ENCODE data around the gene TTYH3. TPM values are rescaled to one million over a fixed set of nuclear protein-coding genes. Genes with fewer than 3 reads are reported as not detected.

Gene TTYH3
- total and polyA plus RNA-seq, 9 of the 15 experiments (the other 6 are each of a cell fraction or from before 2014, with no cell fraction given) = 0.01 to 5.5 (median 1.1) TPM

DNA sequence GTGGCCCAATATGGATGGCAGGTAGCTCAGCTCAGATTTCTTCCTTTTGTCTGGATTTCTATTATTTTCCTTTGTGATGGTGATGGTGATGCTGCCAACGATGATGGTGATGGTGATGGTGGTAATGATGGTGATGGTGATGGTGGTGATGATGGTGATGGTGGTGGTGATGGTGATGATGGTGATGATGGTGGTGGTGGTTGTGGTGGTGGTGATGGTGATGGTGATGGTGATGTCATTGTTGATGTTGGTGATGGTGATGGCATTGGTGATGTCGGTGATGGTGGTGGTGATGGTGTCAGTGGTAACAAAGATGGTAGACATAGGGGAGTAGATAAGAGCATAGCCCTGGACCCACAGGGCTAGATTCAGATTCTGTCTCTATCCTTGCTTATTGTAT is 25.4 kb downstream of the TTYH3 start (continued):
- TF ChIP-seq, protein P1, sequence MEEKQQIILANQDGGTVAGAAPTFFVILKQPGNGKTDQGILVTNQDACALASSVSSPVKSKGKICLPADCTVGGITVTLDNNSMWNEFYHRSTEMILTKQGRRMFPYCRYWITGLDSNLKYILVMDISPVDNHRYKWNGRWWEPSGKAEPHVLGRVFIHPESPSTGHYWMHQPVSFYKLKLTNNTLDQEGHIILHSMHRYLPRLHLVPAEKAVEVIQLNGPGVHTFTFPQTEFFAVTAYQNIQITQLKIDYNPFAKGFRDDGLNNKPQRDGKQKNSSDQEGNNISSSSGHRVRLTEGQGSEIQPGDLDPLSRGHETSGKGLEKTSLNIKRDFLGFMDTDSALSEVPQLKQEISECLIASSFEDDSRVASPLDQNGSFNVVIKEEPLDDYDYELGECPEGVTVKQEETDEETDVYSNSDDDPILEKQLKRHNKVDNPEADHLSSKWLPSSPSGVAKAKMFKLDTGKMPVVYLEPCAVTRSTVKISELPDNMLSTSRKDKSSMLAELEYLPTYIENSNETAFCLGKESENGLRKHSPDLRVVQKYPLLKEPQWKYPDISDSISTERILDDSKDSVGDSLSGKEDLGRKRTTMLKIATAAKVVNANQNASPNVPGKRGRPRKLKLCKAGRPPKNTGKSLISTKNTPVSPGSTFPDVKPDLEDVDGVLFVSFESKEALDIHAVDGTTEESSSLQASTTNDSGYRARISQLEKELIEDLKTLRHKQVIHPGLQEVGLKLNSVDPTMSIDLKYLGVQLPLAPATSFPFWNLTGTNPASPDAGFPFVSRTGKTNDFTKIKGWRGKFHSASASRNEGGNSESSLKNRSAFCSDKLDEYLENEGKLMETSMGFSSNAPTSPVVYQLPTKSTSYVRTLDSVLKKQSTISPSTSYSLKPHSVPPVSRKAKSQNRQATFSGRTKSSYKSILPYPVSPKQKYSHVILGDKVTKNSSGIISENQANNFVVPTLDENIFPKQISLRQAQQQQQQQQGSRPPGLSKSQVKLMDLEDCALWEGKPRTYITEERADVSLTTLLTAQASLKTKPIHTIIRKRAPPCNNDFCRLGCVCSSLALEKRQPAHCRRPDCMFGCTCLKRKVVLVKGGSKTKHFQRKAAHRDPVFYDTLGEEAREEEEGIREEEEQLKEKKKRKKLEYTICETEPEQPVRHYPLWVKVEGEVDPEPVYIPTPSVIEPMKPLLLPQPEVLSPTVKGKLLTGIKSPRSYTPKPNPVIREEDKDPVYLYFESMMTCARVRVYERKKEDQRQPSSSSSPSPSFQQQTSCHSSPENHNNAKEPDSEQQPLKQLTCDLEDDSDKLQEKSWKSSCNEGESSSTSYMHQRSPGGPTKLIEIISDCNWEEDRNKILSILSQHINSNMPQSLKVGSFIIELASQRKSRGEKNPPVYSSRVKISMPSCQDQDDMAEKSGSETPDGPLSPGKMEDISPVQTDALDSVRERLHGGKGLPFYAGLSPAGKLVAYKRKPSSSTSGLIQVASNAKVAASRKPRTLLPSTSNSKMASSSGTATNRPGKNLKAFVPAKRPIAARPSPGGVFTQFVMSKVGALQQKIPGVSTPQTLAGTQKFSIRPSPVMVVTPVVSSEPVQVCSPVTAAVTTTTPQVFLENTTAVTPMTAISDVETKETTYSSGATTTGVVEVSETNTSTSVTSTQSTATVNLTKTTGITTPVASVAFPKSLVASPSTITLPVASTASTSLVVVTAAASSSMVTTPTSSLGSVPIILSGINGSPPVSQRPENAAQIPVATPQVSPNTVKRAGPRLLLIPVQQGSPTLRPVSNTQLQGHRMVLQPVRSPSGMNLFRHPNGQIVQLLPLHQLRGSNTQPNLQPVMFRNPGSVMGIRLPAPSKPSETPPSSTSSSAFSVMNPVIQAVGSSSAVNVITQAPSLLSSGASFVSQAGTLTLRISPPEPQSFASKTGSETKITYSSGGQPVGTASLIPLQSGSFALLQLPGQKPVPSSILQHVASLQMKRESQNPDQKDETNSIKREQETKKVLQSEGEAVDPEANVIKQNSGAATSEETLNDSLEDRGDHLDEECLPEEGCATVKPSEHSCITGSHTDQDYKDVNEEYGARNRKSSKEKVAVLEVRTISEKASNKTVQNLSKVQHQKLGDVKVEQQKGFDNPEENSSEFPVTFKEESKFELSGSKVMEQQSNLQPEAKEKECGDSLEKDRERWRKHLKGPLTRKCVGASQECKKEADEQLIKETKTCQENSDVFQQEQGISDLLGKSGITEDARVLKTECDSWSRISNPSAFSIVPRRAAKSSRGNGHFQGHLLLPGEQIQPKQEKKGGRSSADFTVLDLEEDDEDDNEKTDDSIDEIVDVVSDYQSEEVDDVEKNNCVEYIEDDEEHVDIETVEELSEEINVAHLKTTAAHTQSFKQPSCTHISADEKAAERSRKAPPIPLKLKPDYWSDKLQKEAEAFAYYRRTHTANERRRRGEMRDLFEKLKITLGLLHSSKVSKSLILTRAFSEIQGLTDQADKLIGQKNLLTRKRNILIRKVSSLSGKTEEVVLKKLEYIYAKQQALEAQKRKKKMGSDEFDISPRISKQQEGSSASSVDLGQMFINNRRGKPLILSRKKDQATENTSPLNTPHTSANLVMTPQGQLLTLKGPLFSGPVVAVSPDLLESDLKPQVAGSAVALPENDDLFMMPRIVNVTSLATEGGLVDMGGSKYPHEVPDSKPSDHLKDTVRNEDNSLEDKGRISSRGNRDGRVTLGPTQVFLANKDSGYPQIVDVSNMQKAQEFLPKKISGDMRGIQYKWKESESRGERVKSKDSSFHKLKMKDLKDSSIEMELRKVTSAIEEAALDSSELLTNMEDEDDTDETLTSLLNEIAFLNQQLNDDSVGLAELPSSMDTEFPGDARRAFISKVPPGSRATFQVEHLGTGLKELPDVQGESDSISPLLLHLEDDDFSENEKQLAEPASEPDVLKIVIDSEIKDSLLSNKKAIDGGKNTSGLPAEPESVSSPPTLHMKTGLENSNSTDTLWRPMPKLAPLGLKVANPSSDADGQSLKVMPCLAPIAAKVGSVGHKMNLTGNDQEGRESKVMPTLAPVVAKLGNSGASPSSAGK (IDR thresholded peaks at IDR 0.05) = no peak
- TF ChIP-seq BRCA1 (IDR thresholded peaks at IDR 0.05) = no peak
- no peak for TF ChIP-seq BRCA1 (CRISPR knock-in tag; IDR thresholded peaks at IDR 0.05)
- TF ChIP-seq, protein P2, sequence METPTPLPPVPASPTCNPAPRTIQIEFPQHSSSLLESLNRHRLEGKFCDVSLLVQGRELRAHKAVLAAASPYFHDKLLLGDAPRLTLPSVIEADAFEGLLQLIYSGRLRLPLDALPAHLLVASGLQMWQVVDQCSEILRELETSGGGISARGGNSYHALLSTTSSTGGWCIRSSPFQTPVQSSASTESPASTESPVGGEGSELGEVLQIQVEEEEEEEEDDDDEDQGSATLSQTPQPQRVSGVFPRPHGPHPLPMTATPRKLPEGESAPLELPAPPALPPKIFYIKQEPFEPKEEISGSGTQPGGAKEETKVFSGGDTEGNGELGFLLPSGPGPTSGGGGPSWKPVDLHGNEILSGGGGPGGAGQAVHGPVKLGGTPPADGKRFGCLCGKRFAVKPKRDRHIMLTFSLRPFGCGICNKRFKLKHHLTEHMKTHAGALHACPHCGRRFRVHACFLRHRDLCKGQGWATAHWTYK (CRISPR knock-in tag; IDR thresholded peaks at IDR 0.05) = no peak
- TF ChIP-seq KHSRP (IDR thresholded peaks at IDR 0.05) = no peak
- no peak for TF ChIP-seq SRSF3 (IDR thresholded peaks at IDR 0.05; ENCODE audit: insufficient read depth, low read length)
- TF ChIP-seq HDAC1 (IDR thresholded peaks at IDR 0.05) = 0 out of 4 replicates have a peak, but pooled peaks of 1 of the 2 experiments have one; percentile 23
- TF ChIP-seq, protein P3, sequence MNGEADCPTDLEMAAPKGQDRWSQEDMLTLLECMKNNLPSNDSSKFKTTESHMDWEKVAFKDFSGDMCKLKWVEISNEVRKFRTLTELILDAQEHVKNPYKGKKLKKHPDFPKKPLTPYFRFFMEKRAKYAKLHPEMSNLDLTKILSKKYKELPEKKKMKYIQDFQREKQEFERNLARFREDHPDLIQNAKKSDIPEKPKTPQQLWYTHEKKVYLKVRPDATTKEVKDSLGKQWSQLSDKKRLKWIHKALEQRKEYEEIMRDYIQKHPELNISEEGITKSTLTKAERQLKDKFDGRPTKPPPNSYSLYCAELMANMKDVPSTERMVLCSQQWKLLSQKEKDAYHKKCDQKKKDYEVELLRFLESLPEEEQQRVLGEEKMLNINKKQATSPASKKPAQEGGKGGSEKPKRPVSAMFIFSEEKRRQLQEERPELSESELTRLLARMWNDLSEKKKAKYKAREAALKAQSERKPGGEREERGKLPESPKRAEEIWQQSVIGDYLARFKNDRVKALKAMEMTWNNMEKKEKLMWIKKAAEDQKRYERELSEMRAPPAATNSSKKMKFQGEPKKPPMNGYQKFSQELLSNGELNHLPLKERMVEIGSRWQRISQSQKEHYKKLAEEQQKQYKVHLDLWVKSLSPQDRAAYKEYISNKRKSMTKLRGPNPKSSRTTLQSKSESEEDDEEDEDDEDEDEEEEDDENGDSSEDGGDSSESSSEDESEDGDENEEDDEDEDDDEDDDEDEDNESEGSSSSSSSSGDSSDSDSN (IDR thresholded peaks at IDR 0.05; ENCODE audit: borderline replicate concordance in 1 of 2, low read depth in 2 of 2, low read length in 2 of 2) = no peak
- TF ChIP-seq, protein P4, sequence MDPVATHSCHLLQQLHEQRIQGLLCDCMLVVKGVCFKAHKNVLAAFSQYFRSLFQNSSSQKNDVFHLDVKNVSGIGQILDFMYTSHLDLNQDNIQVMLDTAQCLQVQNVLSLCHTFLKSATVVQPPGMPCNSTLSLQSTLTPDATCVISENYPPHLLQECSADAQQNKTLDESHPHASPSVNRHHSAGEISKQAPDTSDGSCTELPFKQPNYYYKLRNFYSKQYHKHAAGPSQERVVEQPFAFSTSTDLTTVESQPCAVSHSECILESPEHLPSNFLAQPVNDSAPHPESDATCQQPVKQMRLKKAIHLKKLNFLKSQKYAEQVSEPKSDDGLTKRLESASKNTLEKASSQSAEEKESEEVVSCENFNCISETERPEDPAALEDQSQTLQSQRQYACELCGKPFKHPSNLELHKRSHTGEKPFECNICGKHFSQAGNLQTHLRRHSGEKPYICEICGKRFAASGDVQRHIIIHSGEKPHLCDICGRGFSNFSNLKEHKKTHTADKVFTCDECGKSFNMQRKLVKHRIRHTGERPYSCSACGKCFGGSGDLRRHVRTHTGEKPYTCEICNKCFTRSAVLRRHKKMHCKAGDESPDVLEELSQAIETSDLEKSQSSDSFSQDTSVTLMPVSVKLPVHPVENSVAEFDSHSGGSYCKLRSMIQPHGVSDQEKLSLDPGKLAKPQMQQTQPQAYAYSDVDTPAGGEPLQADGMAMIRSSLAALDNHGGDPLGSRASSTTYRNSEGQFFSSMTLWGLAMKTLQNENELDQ (CRISPR knock-in tag; IDR thresholded peaks at IDR 0.05; ENCODE audit: borderline replicate concordance) = no peak
